ENCODE data around the gene USH2A.

GRCh38 chr1:216054600-216054999 is 368.6 kb downstream of the USH2A start:
- no peak for TF ChIP-seq EZH2 (IDR thresholded peaks at IDR 0.05)
- TF ChIP-seq, protein P1, sequence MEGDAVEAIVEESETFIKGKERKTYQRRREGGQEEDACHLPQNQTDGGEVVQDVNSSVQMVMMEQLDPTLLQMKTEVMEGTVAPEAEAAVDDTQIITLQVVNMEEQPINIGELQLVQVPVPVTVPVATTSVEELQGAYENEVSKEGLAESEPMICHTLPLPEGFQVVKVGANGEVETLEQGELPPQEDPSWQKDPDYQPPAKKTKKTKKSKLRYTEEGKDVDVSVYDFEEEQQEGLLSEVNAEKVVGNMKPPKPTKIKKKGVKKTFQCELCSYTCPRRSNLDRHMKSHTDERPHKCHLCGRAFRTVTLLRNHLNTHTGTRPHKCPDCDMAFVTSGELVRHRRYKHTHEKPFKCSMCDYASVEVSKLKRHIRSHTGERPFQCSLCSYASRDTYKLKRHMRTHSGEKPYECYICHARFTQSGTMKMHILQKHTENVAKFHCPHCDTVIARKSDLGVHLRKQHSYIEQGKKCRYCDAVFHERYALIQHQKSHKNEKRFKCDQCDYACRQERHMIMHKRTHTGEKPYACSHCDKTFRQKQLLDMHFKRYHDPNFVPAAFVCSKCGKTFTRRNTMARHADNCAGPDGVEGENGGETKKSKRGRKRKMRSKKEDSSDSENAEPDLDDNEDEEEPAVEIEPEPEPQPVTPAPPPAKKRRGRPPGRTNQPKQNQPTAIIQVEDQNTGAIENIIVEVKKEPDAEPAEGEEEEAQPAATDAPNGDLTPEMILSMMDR (IDR thresholded peaks at IDR 0.05): no peak
